ENCODE measurements around the gene F8. TPM values are rescaled to one million over a fixed set of nuclear protein-coding genes. Genes with fewer than 3 reads are reported as not detected.

F8 gene
- total and polyA plus RNA-seq, 2 experiments from 2014 or later: 4.1 to 5.5 TPM

DNA sequence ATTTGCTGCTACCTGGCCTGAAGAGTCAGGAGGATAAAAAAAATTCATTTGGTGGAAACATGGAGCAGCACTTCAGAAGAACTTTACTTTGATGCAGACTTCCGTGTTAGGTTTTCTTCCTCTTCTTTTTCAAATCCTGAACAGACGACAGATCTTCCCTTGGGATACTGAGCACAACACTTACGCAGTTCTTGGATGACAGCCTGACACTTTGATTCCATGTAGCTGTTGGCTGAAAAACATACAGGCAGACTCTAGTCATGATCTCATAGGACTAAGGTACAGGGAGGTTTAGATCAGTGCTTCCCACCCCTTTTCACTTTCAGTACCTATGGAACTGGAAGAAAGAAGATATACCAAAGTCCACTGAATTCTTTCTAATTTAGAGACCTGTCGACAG, 39.2 kb upstream of the F8 start:
- Histone ChIP-seq H3K79me2 (ENCODE audit: insufficient read depth) (peaks cover 14% of the 10 kb centered on the region), H3K4me1 (ENCODE audit: insufficient read depth) (peaks cover 12% of the 10 kb centered on the region), H3K4me2 (ENCODE audit: unreplicated experiment) (no peak overlapping the region), H3K9me2 (ENCODE audit: insufficient read depth) (no peaks in the 10 kb centered on the region), H2AFZ (no peak overlapping the region), H3K9ac (no peak overlapping the region), H3K9me3 (ENCODE audit: low read depth) (no peaks in the 10 kb centered on the region), H3K27me3 (replicated peaks; ENCODE audit: insufficient read depth) (no peaks in the 10 kb centered on the region), H3K27ac (no peak overlapping the region), H3F3A (ENCODE audit: insufficient read depth) (peaks cover 3% of the 10 kb centered on the region; the same call in 1 of the 2 replicates), H4K20me1 (ENCODE audit: insufficient read depth) (no peaks in the 10 kb centered on the region), H3K4me3 (no peak overlapping the region), H3K36me3 (ENCODE audit: low read depth) (no peaks in the 10 kb centered on the region)
- no peak for DNase-seq
- TF ChIP-seq EZH2phosphoT487 (IDR thresholded peaks at IDR 0.05; ENCODE audit: insufficient read depth, low read depth) (no peak), EZH2 (IDR thresholded peaks at IDR 0.05; ENCODE audit: insufficient read depth, poor library complexity, severe bottlenecking) (no peak)
- in situ Hi-C loops (cut with MboI): loop anchor here (10.0 kb wide), 1 partner anchor 77 kb away; no protein-coding TSS in a partner anchor
- WGBS, 2 experiments (ENCODE audit: low coverage in 1 of 2, low lambda C conversion rate in 2 of 2, missing lambda C conversion rate in 2 of 2): 94 to 95% methylated on average over 4 of the region's 4 CpGs

DNA sequence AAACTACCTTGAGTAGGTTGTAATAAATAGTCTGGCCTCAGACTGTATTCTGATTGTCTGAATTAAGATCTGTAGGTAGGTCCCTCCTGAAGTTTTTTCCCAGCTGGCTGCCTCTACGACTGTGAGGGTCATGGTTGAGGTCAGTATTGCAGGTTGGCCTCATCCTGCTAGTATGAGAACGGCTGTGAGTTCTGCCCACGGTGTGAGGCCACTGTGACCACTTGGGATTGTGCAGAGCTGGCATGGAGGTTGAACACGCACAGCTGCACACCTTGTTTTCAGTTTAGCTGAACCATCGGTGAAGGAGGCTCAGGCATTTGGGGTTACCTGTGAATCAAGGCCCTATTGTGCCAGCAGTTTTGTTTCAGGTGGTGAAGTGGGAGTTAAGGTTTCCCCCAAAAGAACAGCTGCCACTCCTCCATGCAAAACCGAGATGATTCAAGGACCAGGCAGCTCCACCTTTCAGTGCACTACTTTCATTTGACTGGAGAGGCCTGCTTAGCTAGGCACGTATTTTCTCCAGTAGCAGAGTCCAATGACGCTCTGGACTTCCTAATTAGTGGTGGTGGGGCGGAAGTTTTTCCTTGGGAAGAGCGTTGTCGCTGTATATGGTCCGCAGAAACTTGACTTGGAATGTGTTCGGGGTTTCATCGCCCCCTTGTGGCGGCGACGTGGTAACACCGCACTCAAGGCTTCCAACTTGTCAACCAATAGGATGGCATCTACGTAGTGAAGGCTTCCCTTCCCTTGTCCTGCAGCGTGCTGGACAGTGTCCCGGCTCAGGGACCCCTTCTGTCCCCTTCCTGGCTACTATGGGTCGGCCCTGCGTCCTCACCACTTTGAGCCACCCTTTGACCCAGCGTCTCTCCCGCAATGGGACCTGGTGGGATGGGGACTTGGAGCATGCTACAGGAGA, 34.6 kb upstream of the F8 start:
- Histone ChIP-seq H3K9ac (no peak overlapping the region), H3F3A (ENCODE audit: insufficient read depth) (no peaks in the 10 kb centered on the region), H3K27me3 (replicated peaks; ENCODE audit: insufficient read depth) (no peaks in the 10 kb centered on the region), H3K9me2 (ENCODE audit: insufficient read depth) (no peaks in the 10 kb centered on the region), H3K4me2 (ENCODE audit: unreplicated experiment) (peak overlapping the region; percentile 61), H3K27ac (no peak overlapping the region), H3K79me2 (ENCODE audit: insufficient read depth) (no peaks in the 10 kb centered on the region), H3K36me3 (ENCODE audit: low read depth) (no peaks in the 10 kb centered on the region), H4K20me1 (ENCODE audit: insufficient read depth) (no peaks in the 10 kb centered on the region), H3K9me3 (ENCODE audit: low read depth) (no peaks in the 10 kb centered on the region), H2AFZ (peak overlapping the region; percentile 73), H3K4me3 (peak overlapping the region; percentile 55), H3K4me1 (ENCODE audit: insufficient read depth) (no peaks in the 10 kb centered on the region)
- in situ Hi-C loops (cut with MboI): no loop called here
- TF ChIP-seq EZH2 (IDR thresholded peaks at IDR 0.05; ENCODE audit: insufficient read depth, poor library complexity, severe bottlenecking): no peak
- no peak for TF ChIP-seq EZH2phosphoT487 (IDR thresholded peaks at IDR 0.05; ENCODE audit: insufficient read depth, low read depth)
- 14 to 15% methylated on average over 18 to 25 of the region's 25 CpGs for WGBS, 2 experiments (ENCODE audit: low coverage in 1 of 2, low lambda C conversion rate in 2 of 2, missing lambda C conversion rate in 2 of 2)
- DNase-seq: peak; percentile 71

GRCh38 chrX:155056471-155056870, 33.9 kb upstream of the F8 start:
- Histone ChIP-seq H4K20me1 (ENCODE audit: insufficient read depth) (no peaks in the 10 kb centered on the region), H3K4me1 (ENCODE audit: insufficient read depth) (no peaks in the 10 kb centered on the region), H3F3A (ENCODE audit: insufficient read depth) (no peaks in the 10 kb centered on the region), H3K9me2 (ENCODE audit: insufficient read depth) (no peaks in the 10 kb centered on the region), H3K27ac (no peak overlapping the region), H3K4me3 (no peak overlapping the region), H3K27me3 (replicated peaks; ENCODE audit: insufficient read depth) (no peaks in the 10 kb centered on the region), H3K9ac (no peak overlapping the region), H3K4me2 (ENCODE audit: unreplicated experiment) (no peak overlapping the region), H3K9me3 (ENCODE audit: low read depth) (no peaks in the 10 kb centered on the region), H3K36me3 (ENCODE audit: low read depth) (no peaks in the 10 kb centered on the region), H2AFZ (no peak overlapping the region), H3K79me2 (ENCODE audit: insufficient read depth) (no peaks in the 10 kb centered on the region)
- in situ Hi-C loops (cut with MboI): no loop called here
- 88 to 100% methylated on average over 1 of the region's 1 CpG for WGBS, 2 experiments (ENCODE audit: low coverage in 1 of 2, low lambda C conversion rate in 2 of 2, missing lambda C conversion rate in 2 of 2)
- no peak for DNase-seq
- TF ChIP-seq EZH2 (IDR thresholded peaks at IDR 0.05; ENCODE audit: insufficient read depth, poor library complexity, severe bottlenecking): no peak

DNA sequence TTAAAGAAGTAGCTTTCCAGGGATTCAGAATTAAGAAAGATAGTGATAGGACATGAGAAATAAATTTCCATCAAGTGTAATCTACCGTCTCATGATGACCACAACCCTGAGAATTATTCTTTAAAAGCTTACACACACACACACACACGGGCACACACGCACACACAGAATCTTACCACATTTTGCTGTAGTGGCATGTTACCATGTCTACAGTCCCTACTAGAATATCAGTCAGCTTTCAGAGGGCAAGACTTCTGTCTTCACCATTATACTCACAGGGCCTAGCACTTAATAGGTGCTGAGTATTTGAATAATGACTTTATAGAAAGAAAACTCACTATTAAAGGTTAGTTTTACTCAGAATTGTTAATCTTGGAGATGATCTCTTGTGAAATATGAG, 33.0 kb upstream of the F8 start:
- no peaks in the 10 kb centered on the region for H3K27me3 ChIP-seq (replicated peaks; ENCODE audit: insufficient read depth)
- H3K9me3 ChIP-seq (ENCODE audit: low read depth): no peaks in the 10 kb centered on the region
- WGBS, 2 experiments (ENCODE audit: low coverage in 1 of 2, low lambda C conversion rate in 2 of 2, missing lambda C conversion rate in 2 of 2): 95 to 100% methylated on average over 3 of the region's 3 CpGs
- TF ChIP-seq EZH2 (IDR thresholded peaks at IDR 0.05; ENCODE audit: insufficient read depth, poor library complexity, severe bottlenecking) (no peak), EZH2phosphoT487 (IDR thresholded peaks at IDR 0.05; ENCODE audit: insufficient read depth, low read depth) (no peak)
- no peak overlapping the region for H2AFZ ChIP-seq
- no peaks in the 10 kb centered on the region for H3K9me2 ChIP-seq (ENCODE audit: insufficient read depth)
- no peak overlapping the region for H3K9ac ChIP-seq
- no peaks in the 10 kb centered on the region for H3K36me3 ChIP-seq (ENCODE audit: low read depth)
- no peaks in the 10 kb centered on the region for H3F3A ChIP-seq (ENCODE audit: insufficient read depth)
- no peak overlapping the region for H3K4me2 ChIP-seq (ENCODE audit: unreplicated experiment)
- no peaks in the 10 kb centered on the region for H3K79me2 ChIP-seq (ENCODE audit: insufficient read depth)
- in situ Hi-C loops (cut with MboI): no loop called here
- no peaks in the 10 kb centered on the region for H4K20me1 ChIP-seq (ENCODE audit: insufficient read depth)
- H3K27ac ChIP-seq: no peak overlapping the region
- H3K4me1 ChIP-seq (ENCODE audit: insufficient read depth): no peaks in the 10 kb centered on the region
- no peak overlapping the region for H3K4me3 ChIP-seq
- no peak for DNase-seq
